NT2/D1 (cell line): ENCODE data around the gene SPATS1.

Source experiments
- DNase-seq: peaks from one replicate; pipeline ENCODE4 v3.0.0-alpha.2; 2011; ENCODE audit warnings: low read depth, low spot score
- H3K27me3 ChIP-seq: 2 replicates; pipeline ENCODE4 v1.6.0; 2011; ENCODE audit warnings: mild to moderate bottlenecking; ENCODE audit not compliant: insufficient read length, insufficient read depth
- H3K36me3 ChIP-seq: 2 replicates; pipeline ENCODE4 v1.6.1; 2011; ENCODE audit warnings: mild to moderate bottlenecking, low read length, mixed read lengths; ENCODE audit not compliant: insufficient read depth, insufficient read length
- H3K4me1 ChIP-seq: 2 replicates; pipeline ENCODE4 v1.5.1; 2011; ENCODE audit not compliant: insufficient read depth, insufficient read length
- H3K4me3 ChIP-seq: 2 replicates; pipeline ENCODE4 v1.5.1; 2011; ENCODE audit warnings: low read depth; ENCODE audit not compliant: insufficient read length
- H3K9ac ChIP-seq: 2 replicates; pipeline ENCODE4 v1.6.0; 2011; ENCODE audit warnings: low read depth; ENCODE audit not compliant: insufficient read length
- H3K9me3 ChIP-seq: 2 replicates; pipeline ENCODE4 v1.5.1; 2011; ENCODE audit warnings: mild to moderate bottlenecking, low read length; ENCODE audit not compliant: insufficient read depth
- SUZ12 ChIP-seq: IDR thresholded peaks from 2 replicates; pipeline ENCODE4 v1.6.1; 2011; ENCODE audit not compliant: insufficient read length, insufficient read depth; ENCODE audit errors: extremely low read depth
- YY1 ChIP-seq: IDR thresholded peaks from 2 replicates; pipeline ENCODE4 v1.6.1; 2011; ENCODE audit not compliant: insufficient read length, insufficient read depth
- ZNF274 ChIP-seq: IDR thresholded peaks from 2 replicates; pipeline ENCODE4 v1.6.1; 2011; ENCODE audit warnings: mild to moderate bottlenecking, low read depth, low read length

SPATS1 gene

DNA sequence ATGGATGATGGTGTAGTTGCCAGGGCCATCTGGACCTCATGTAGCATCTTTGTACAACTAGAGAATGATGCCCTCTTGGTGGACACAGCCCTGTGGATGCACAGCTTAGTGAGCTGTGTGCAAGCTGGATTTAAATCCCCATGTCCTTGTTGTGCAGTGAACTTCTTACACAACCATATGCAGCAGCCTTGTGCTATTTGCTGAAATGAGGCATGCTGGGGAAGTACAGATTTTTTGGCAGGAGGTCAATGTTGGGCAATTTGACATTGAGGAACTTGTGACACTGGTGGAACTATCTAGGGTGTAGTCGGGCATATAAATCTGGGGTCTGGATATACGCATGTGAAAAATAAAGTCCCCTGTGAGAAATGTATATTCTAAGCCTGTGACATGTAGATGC lies 39.3 kb downstream of the SPATS1 start:
- Histone ChIP-seq H3K27me3 (no peaks in the 10 kb centered on the region), H3K9ac (no peak overlapping the region), H3K4me3 (no peak overlapping the region), H3K9me3 (no peaks in the 10 kb centered on the region), H3K36me3 (peaks cover 3% of the 10 kb centered on the region), H3K4me1 (no peaks in the 10 kb centered on the region)
- TF ChIP-seq YY1 (no peak), SUZ12 (no peak), ZNF274 (no peak)
- DNase-seq = no peak

DNA sequence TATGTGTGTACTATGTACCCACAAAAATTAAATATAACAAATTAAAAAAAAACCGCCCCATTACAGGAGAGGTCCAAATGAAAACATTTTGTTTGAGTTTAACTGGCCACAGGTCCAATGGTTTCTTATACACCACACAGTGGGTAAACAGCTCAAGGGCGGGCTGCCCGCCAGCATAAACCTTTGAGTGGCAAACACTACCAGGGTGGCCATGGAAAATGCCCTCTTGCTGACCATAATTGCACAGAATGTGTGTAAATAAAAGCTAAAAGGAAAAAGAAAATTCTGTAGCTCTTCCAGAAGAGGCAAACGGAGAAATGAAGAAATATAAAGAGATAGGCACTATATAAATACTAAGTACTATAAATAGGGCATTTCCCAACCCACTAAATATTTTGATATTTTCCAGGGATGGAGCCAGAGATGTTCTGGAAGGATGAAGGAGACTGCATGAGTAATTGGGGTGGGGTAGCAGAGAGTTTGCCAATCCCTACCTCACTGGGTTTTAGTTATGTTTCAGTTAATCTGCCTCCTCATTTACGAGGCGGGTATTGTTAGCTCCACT lies 44.0 kb downstream of the SPATS1 start:
- no peak for DNase-seq
- Histone ChIP-seq H3K4me3 (no peak overlapping the region), H3K36me3 (peaks cover 23% of the 10 kb centered on the region), H3K4me1 (no peaks in the 10 kb centered on the region), H3K9me3 (no peaks in the 10 kb centered on the region), H3K9ac (peak overlapping the region; percentile 94), H3K27me3 (no peaks in the 10 kb centered on the region)
- TF ChIP-seq YY1 (no peak), SUZ12 (no peak), ZNF274 (no peak)

DNA sequence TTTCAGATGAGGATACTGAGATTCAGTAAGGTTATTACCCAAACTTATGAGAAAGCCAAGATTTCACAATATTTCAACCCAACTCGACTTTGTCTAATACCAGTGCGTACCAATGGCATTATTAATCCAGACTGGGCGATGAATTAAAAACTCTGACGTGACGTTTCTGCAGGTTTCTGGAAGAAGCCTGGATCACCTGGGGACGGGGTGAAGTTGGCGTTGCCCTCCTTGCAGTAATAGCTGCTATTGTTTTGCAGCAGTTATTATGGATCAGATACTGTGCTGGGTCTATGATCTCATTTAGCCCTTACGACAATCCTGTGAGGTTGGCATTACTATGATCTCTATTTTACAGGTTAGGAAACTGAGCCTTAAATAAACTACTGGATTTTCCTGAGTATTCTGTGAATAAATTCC lies 44.5 kb downstream of the SPATS1 start:
- DNase-seq = no peak
- TF ChIP-seq ZNF274 = no peak
- no peak for TF ChIP-seq YY1
- TF ChIP-seq SUZ12 = no peak
- H3K4me1 ChIP-seq = no peaks in the 10 kb centered on the region
- no peaks in the 10 kb centered on the region for H3K27me3 ChIP-seq
- H3K9ac ChIP-seq = peak overlapping the region; percentile 94
- H3K4me3 ChIP-seq = peak overlapping the region; percentile 78
- H3K9me3 ChIP-seq = no peaks in the 10 kb centered on the region
- H3K36me3 ChIP-seq = peaks cover 28% of the 10 kb centered on the region

DNA sequence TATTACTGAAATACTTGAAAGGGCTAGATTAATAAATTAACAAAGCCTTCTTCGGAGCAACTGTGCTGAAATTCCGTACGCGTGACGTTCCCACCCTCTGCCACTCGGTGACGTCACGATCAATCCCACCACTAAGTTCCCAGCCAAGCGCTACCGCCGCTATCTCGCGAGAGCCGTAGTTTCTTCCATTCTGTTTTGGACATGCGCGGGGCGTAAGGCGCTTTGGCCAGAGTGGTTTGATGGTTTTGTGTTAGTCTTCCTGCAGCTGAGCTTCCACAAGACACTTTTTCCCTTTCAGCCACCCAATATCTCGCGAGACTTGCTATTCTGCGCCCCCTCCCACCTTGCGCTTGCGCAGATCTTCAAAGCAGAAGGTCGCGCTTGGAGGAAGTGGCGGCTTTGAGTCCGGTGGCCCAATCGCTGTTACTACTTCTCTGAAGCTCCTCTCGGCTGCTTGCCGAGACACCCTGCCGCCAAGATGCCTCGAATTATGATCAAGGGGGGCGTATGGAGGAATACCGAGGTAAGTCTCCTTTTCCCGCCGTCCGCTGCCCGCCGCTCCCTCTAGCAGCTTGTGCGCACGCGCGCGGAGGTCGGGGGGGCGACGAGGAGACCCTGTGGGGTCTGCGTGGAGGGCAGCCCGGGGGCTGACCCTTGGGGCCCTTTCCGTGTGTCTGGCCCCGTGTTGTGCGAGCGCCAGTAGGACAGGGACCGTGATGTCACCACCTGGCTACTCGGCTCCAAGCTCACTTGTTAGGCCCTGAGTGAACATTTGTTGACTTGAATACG lies 45.1 kb downstream of the SPATS1 start, which contains the start of gene CDC5L:
Gene CDC5L, plus strand, starts transcription at position 361 of the 789 bp plus-strand sequence. Its CDS starts 118 bp downstream, at position 479.
- Histone ChIP-seq H3K27me3 (no peaks in the 10 kb centered on the region), H3K9ac (peak within 1 kb of the TSS; percentile 94), H3K9me3 (no peaks in the 10 kb centered on the region), H3K4me1 (no peaks in the 10 kb centered on the region), H3K4me3 (peak within 1 kb of the TSS; percentile 78), H3K36me3 (peaks cover 34% of the 10 kb centered on the region)
- peak; percentile 89 for DNase-seq
- no peak for TF ChIP-seq SUZ12
- TF ChIP-seq YY1 = no peak
- no peak for TF ChIP-seq ZNF274

DNA sequence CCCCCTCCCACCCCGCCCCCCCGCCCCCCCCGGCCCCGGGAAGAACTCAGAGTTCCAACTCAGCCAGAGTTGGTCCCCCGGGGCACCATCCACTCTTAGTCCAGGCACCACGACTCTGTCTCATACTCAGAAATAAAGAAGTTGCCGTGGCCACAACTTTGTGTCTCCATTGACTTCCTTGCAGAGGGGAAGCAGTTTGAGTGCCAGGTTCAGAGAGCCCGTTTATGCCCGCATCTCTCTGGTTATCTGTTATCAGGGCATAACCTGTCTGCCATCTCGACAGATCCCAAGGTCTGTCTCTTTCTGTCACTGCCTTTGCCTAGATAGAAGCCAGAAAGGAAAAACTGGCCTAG lies 45.7 kb downstream of the SPATS1 start:
- Histone ChIP-seq H3K27me3 (no peaks in the 10 kb centered on the region), H3K9ac (peak overlapping the region; percentile 94), H3K4me1 (no peaks in the 10 kb centered on the region), H3K4me3 (peak overlapping the region; percentile 78), H3K36me3 (peaks cover 39% of the 10 kb centered on the region), H3K9me3 (no peaks in the 10 kb centered on the region)
- DNase-seq = no peak
- TF ChIP-seq YY1 = no peak
- no peak for TF ChIP-seq SUZ12
- TF ChIP-seq ZNF274 = no peak

DNA sequence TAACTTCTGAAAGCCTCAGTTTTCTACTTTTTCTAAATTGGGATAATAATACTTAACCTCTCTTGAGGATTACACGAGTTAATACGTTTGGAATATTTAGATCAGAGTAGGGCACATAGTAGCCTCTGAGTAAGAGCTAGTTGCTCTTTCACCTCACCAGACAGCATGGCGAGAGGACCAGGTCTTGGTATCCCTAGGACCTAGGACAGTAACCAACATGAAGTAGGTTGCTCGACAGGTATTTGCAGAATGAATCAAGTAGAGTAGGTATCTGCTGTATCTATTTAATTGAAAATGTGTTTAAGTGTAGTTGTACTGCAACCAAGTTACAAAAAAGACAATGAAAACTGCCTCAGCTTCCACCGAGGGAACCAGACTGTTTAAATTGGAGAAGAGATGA lies 46.4 kb downstream of the SPATS1 start:
- H3K9ac ChIP-seq = no peak overlapping the region
- TF ChIP-seq SUZ12 (no peak), ZNF274 (no peak), YY1 (no peak)
- no peak for DNase-seq
- H3K27me3 ChIP-seq = no peaks in the 10 kb centered on the region
- peaks cover 47% of the 10 kb centered on the region for H3K36me3 ChIP-seq
- H3K4me1 ChIP-seq = no peaks in the 10 kb centered on the region
- peak overlapping the region; percentile 1 for H3K4me3 ChIP-seq
- H3K9me3 ChIP-seq = no peaks in the 10 kb centered on the region

DNA sequence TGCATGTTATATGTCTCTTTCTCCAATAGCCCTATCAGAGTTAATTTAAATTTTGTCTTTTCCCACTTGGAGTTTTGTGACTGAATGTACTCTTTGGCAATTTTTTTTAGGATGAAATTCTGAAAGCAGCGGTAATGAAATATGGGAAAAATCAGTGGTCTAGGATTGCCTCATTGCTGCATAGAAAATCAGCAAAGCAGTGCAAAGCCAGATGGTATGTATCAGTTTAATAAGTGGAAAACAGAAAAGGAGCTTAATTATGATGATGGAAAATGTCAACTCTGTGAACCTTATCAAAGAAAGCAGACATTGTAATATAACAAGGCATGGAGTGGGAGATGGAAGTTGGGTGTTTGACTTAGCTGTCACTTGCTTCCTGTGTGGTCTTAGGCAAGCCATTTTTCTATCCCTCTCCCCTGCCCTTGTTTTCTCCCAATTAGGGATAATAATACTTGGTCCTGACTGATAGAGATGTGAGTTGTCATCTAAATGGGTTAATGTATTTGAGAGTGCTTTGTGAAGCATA lies 47.8 kb downstream of the SPATS1 start:
- H3K36me3 ChIP-seq = peaks cover 55% of the 10 kb centered on the region
- no peaks in the 10 kb centered on the region for H3K4me1 ChIP-seq
- H3K9me3 ChIP-seq = no peaks in the 10 kb centered on the region
- H3K27me3 ChIP-seq = no peaks in the 10 kb centered on the region
- H3K4me3 ChIP-seq = no peak overlapping the region
- no peak overlapping the region for H3K9ac ChIP-seq
- TF ChIP-seq SUZ12 (no peak), ZNF274 (no peak), YY1 (no peak)
- no peak for DNase-seq
